Ovary (tissue), 9 donors: ENCODE data around the gene CEP85L. TPM values are rescaled to one million over a fixed set of nuclear protein-coding genes. Genes with fewer than 3 reads are reported as not detected.

ENCODE experiments used
- DNase-seq, 5 donors: peaks; one replicate each; pipeline ENCODE4 v3.0.0-alpha.2; 2019 to 2020
- H3K27ac ChIP-seq, 2 donors: fragments of 200-600 bp; one replicate each; pipeline versions ENCODE4 v1.5.1 to v1.8.0; 2019 to 2022
- H3K27me3 ChIP-seq: fragments of 200-600 bp; one replicate; pipeline ENCODE4 v1.8.0; 2022
- H3K36me3 ChIP-seq: fragments of 200-600 bp; sonication (generic); one replicate; pipeline ENCODE4 v1.5.1; 2019
- H3K4me1 ChIP-seq: one replicate; pipeline ENCODE4 v1.8.1; 2013; ENCODE audit warnings: mild to moderate bottlenecking, moderate library complexity; ENCODE audit not compliant: insufficient read depth
- H3K4me3 ChIP-seq: fragments of 200-600 bp; sonication (generic); one replicate; pipeline ENCODE4 v1.5.1; 2017
- H3K9me3 ChIP-seq, 2 donors: fragments of 200-600 bp in 1 of 2; sonication (generic) in 1 of 2; one replicate each; pipeline versions ENCODE4 v1.5.1 to v1.8.1; 2013 to 2019; ENCODE audit warnings: mild to moderate bottlenecking in 1 of 2, moderate library complexity in 1 of 2
- EP300 ChIP-seq: sonication (generic); formaldehyde crosslinking; IDR thresholded peaks from one replicate; pipeline ENCODE4 v1.6.1; 2017; ENCODE audit warnings: antibody characterized with exemption
- POLR2A ChIP-seq: fragments of 450-650 bp; IDR thresholded peaks from one replicate; pipeline ENCODE4 v1.6.1; 2017; ENCODE audit warnings: antibody characterized with exemption, mild to moderate bottlenecking, moderate library complexity
- WGBS, 3 donors: extraction: QIAGEN DNeasy Blood & Tissue Kit in 1 of 3; methylation state at CpG; one replicate each; pipeline versions ENCODE4 v1.1.5 to v1.1.7; 2013 to 2017; 5-methylcytosine and 5-hydroxymethylcytosine counted together
- intact Hi-C, 4 donors: fragments of 100-400 bp; cut with DNase I; formaldehyde crosslinking; loops; one replicate each; pipeline versions ENCODE4 v1.11.0 to v1.15.1; 2022 to 2023
- polyA plus RNA-seq, 2 donors: library from polyadenylated mRNA; stranded (reverse); fragments of 200-250 nt in 1 of 2; fragments of 350-450 nt in 1 of 2; fragmentation: Illumina TruSeq in 1 of 2; extraction: RNeasy Lipid Tissue Mini Kit (QIAGEN cat#74804) in 1 of 2; gene quantifications; one replicate each; pipeline ENCODE4 v1.2.3, GENCODE V29; 2013 to 2014
- total RNA-seq, 7 donors: library from RNA; depleted of rRNA in 2 of 7; stranded (reverse); fragments of >200 nt in 2 of 7; fragmentation: NEBNext Ultra II Directional in 3 of 7; extraction: Animal tissue kit (Norgen Biotek cat#: 25700) in 3 of 7; gene quantifications; one replicate each; pipeline versions ENCODE4 v1.1.0 to v1.2.4, GENCODE V29; 2016 to 2023
- TF ChIP-seq, protein P1 (sequence below), 3 donors: fragments of 450-650 bp in 2 of 3; fragments of 200-600 bp in 1 of 3; IDR thresholded peaks; one replicate each; pipeline versions ENCODE4 v1.5.1 to v1.8.0; 2016 to 2022; ENCODE audit warnings: antibody characterized with exemption in 3 of 3, mild to moderate bottlenecking in 1 of 3
- donor health status: DM: no; HTN: no; CAD: no; lungs with moderate emphysema.
- donor health status: DM: no; HTN: no; CAD: no.
- donor health status: Bipolar disorder and iron deficiency.
- donor health status: DM: yes; HTN: yes; CAD: no.
- donor health status: DM: no; HTN: no; CAD: no.
- donor health status: DM: yes; HTN: yes; CAD: no.

Gene CEP85L
- total and polyA plus RNA-seq, 9 donors = 4.0 to 33.4 (median 24.3) TPM

- DNase-seq = peak in 1 of 5 donors; percentile 27
- H3K4me3 ChIP-seq = no peak overlapping the region
- intact Hi-C loops = loop anchor here in 1 of 4 donors (10.0 kb wide), 1 partner anchor 204 kb away; no protein-coding TSS in a partner anchor
Measured at GRCh38 chr6:118580585-118581419, 70.6 kb downstream of the CEP85L start.

DNA sequence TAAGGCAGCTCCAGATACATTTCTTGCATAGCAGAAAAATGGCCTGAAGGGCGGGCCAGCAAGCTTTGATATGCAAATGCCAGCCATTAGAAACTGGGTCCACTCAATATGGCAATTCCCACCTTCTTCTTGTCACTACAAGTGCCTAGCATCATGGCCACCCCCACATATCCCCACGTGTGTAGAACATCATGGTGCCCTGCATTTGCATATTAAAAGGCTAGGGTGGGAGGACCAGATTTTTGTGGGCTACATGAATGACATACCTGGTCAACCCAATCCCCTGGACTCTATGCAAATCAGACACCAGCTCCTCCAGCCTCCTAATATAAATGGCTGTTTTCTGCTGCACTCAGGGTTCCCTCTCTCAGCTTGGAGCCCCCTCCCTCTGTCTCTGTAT is 71.6 kb downstream of the CEP85L start:
- Histone ChIP-seq H3K9me3 (peaks cover 4 to 5% of the 10 kb centered on the region in 2 donors), H3K27ac (no peak overlapping the region), H3K27me3 (no peaks in the 10 kb centered on the region), H3K4me1 (no peaks in the 10 kb centered on the region), H3K36me3 (no peaks in the 10 kb centered on the region), H3K4me3 (no peak overlapping the region)
- 88 to 98% (median 98%) methylated on average over 2 of the region's 2 CpGs for WGBS, 3 donors
- DNase-seq = no peak
- intact Hi-C loops = loop anchor here in 2 of 4 donors (10.0 kb wide), 2 partner anchors 205 to 295 kb away; no protein-coding TSS in a partner anchor
- no peak for TF ChIP-seq EP300
- no peak for TF ChIP-seq POLR2A
- TF ChIP-seq, protein P1, sequence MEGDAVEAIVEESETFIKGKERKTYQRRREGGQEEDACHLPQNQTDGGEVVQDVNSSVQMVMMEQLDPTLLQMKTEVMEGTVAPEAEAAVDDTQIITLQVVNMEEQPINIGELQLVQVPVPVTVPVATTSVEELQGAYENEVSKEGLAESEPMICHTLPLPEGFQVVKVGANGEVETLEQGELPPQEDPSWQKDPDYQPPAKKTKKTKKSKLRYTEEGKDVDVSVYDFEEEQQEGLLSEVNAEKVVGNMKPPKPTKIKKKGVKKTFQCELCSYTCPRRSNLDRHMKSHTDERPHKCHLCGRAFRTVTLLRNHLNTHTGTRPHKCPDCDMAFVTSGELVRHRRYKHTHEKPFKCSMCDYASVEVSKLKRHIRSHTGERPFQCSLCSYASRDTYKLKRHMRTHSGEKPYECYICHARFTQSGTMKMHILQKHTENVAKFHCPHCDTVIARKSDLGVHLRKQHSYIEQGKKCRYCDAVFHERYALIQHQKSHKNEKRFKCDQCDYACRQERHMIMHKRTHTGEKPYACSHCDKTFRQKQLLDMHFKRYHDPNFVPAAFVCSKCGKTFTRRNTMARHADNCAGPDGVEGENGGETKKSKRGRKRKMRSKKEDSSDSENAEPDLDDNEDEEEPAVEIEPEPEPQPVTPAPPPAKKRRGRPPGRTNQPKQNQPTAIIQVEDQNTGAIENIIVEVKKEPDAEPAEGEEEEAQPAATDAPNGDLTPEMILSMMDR (IDR thresholded peaks at IDR 0.05) = no peak

More at GRCh38 chr6:118580585-118581419, 70.6 kb downstream of the CEP85L start:
- Histone ChIP-seq H3K27me3 (no peaks in the 10 kb centered on the region), H3K4me1 (no peaks in the 10 kb centered on the region), H3K27ac (no peak overlapping the region), H3K36me3 (no peaks in the 10 kb centered on the region), H3K9me3 (peaks cover 4 to 5% of the 10 kb centered on the region in 2 donors)
- WGBS, 3 donors = 51 to 66% (median 57%) methylated on average over 10 of the region's 10 CpGs
- TF ChIP-seq EP300 = no peak
- TF ChIP-seq, protein P1 (IDR thresholded peaks at IDR 0.05) = peak; percentile 36 to 47 (median 39)

- Histone ChIP-seq H3K36me3 (no peaks in the 10 kb centered on the region), H3K27ac (no peak overlapping the region), H3K4me3 (no peak overlapping the region), H3K9me3 (peaks cover 4 to 10% of the 10 kb centered on the region in 2 donors), H3K4me1 (no peaks in the 10 kb centered on the region), H3K27me3 (no peaks in the 10 kb centered on the region)
- intact Hi-C loops = loop anchor here in 1 of 4 donors (10.0 kb wide), 1 partner anchor 294 kb away; no protein-coding TSS in a partner anchor
- 97 to 98% (median 98%) methylated on average over 12 of the region's 12 CpGs for WGBS, 3 donors
- TF ChIP-seq EP300 = no peak
- TF ChIP-seq POLR2A = no peak
- TF ChIP-seq, protein P1 (IDR thresholded peaks at IDR 0.05) = no peak
- DNase-seq = no peak
Measured at GRCh38 chr6:118578617-118579016, 72.8 kb downstream of the CEP85L start.

GRCh38 chr6:118577972-118578371 is 73.4 kb downstream of the CEP85L start:
- TF ChIP-seq, protein P1 (IDR thresholded peaks at IDR 0.05) = no peak
- TF ChIP-seq EP300 (no peak), POLR2A (no peak)
- WGBS, 3 donors = 72 to 73% (median 72%) methylated on average over 4 of the region's 4 CpGs
- no peaks in the 10 kb centered on the region for H3K4me1 ChIP-seq
- H3K4me3 ChIP-seq = no peak overlapping the region
- intact Hi-C loops = loop anchor here in 1 of 4 donors (10.0 kb wide), 1 partner anchor 293 kb away; no protein-coding TSS in a partner anchor
- H3K36me3 ChIP-seq = no peaks in the 10 kb centered on the region
- peaks cover 4 to 10% of the 10 kb centered on the region in 2 donors for H3K9me3 ChIP-seq
- no peak for DNase-seq
- no peaks in the 10 kb centered on the region for H3K27me3 ChIP-seq
- H3K27ac ChIP-seq = no peak overlapping the region
